GM12892 (cell line): ENCODE data around the gene NACC2.

Experiments used
- POLR2A ChIP-seq: IDR thresholded peaks from 2 replicates; pipeline ENCODE4 v1.6.1; 2011; ENCODE audit warnings: low read depth, low read length, control low read depth
- POLR2AphosphoS5 ChIP-seq: IDR thresholded peaks from 2 replicates; pipeline ENCODE4 v1.6.1; 2011; ENCODE audit warnings: low read depth, low read length, control low read depth
- TAF1 ChIP-seq: IDR thresholded peaks from 2 replicates; pipeline ENCODE4 v1.6.1; 2011; ENCODE audit warnings: low read depth, mild to moderate bottlenecking, control low read depth, low read length, borderline replicate concordance

GRCh38 chr9:136019041-136019680 is 75.9 kb downstream of the NACC2 start:
- TF ChIP-seq POLR2A (no peak), POLR2AphosphoS5 (no peak), TAF1 (no peak)
